ENCODE measurements around the gene GALC.

GALC gene

GRCh38 chr14:87999277-87999676 is 6.3 kb upstream of the GALC start:
- peak in 1 of 2 experiments; percentile 66 for DNase-seq (ENCODE audit: low read depth in 1 of 2, low spot score in 1 of 2)
- H3K27me3 ChIP-seq (ENCODE audit: insufficient read depth, poor library complexity, severe bottlenecking) = no peaks in the 10 kb centered on the region
- TF ChIP-seq SPI1 (IDR thresholded peaks at IDR 0.05; ENCODE audit: borderline replicate concordance, low read depth) (peak; percentile 97), GABPA (IDR thresholded peaks at IDR 0.05; ENCODE audit: low read depth) (no peak)
- peak overlapping the region; percentile 41 for H3K27ac ChIP-seq (replicated peaks)
- no peak overlapping the region for H3K4me3 ChIP-seq (replicated peaks; ENCODE audit: insufficient read depth, low read length)

- no peak overlapping the region for H3K4me3 ChIP-seq (replicated peaks; ENCODE audit: insufficient read depth, low read length)
- H3K27me3 ChIP-seq (ENCODE audit: insufficient read depth, poor library complexity, severe bottlenecking) = no peaks in the 10 kb centered on the region
- TF ChIP-seq CTCF (IDR thresholded peaks at IDR 0.05; ENCODE audit: insufficient read depth, low read length) (no peak), GABPA (IDR thresholded peaks at IDR 0.05; ENCODE audit: low read depth) (no peak), REST (IDR thresholded peaks at IDR 0.05; ENCODE audit: insufficient replicate concordance, low read depth) (no peak), SPI1 (IDR thresholded peaks at IDR 0.05; ENCODE audit: borderline replicate concordance, low read depth) (no peak), POLR2AphosphoS5 (IDR thresholded peaks at IDR 0.05; ENCODE audit: low read depth) (no peak)
- peak overlapping the region; percentile 41 for H3K27ac ChIP-seq (replicated peaks)
- no peak for DNase-seq (ENCODE audit: low read depth in 1 of 2, low spot score in 1 of 2)
Observed at GRCh38 chr14:87998482-87998881, 5.5 kb upstream of the GALC start.

GRCh38 chr14:87996291-87996592 is 3.3 kb upstream of the GALC start:
- H3K27me3 ChIP-seq (ENCODE audit: insufficient read depth, poor library complexity, severe bottlenecking) = no peaks in the 10 kb centered on the region
- no peak overlapping the region for H3K4me3 ChIP-seq (replicated peaks; ENCODE audit: insufficient read depth, low read length)
- H3K27ac ChIP-seq (replicated peaks) = peak overlapping the region; percentile 68
- TF ChIP-seq CTCF (IDR thresholded peaks at IDR 0.05; ENCODE audit: insufficient read depth, low read length) (no peak), POLR2AphosphoS5 (IDR thresholded peaks at IDR 0.05; ENCODE audit: low read depth) (no peak), GABPA (IDR thresholded peaks at IDR 0.05; ENCODE audit: low read depth) (no peak), SPI1 (IDR thresholded peaks at IDR 0.05; ENCODE audit: borderline replicate concordance, low read depth) (no peak), REST (IDR thresholded peaks at IDR 0.05; ENCODE audit: insufficient replicate concordance, low read depth) (no peak)
- DNase-seq (ENCODE audit: low read depth in 1 of 2, low spot score in 1 of 2) = no peak

GRCh38 chr14:87995500-87996290 is 2.7 kb upstream of the GALC start:
- DNase-seq (ENCODE audit: low read depth in 1 of 2, low spot score in 1 of 2) = peak in 1 of 2 experiments; percentile 36
- H3K4me3 ChIP-seq (replicated peaks; ENCODE audit: insufficient read depth, low read length) = no peak overlapping the region
- peak overlapping the region; percentile 68 for H3K27ac ChIP-seq (replicated peaks)
- H3K27me3 ChIP-seq (ENCODE audit: insufficient read depth, poor library complexity, severe bottlenecking) = no peaks in the 10 kb centered on the region
- TF ChIP-seq GABPA (IDR thresholded peaks at IDR 0.05; ENCODE audit: low read depth) (no peak), REST (IDR thresholded peaks at IDR 0.05; ENCODE audit: insufficient replicate concordance, low read depth) (no peak), CTCF (IDR thresholded peaks at IDR 0.05; ENCODE audit: insufficient read depth, low read length) (no peak), POLR2AphosphoS5 (IDR thresholded peaks at IDR 0.05; ENCODE audit: low read depth) (no peak), SPI1 (IDR thresholded peaks at IDR 0.05; ENCODE audit: borderline replicate concordance, low read depth) (no peak; the same call in 1 of the 2 replicates)

Data from HL-60 (cell line).